Spleen (tissue), 7 donors: ENCODE data around the gene EIF4H.
A peak's percentile ranks its signal among the peaks of the same experiment; 100 is the strongest.

Source experiments
- POLR2A ChIP-seq, 3 donors: fragments of 450-650 bp; IDR thresholded peaks; one replicate each; pipeline ENCODE4 v1.5.1; 2017; ENCODE audit warnings: antibody characterized with exemption in 3 of 3, mild to moderate bottlenecking in 1 of 3
- POLR2AphosphoS5 ChIP-seq, 3 donors: sonication (generic); formaldehyde crosslinking; IDR thresholded peaks; one replicate each; pipeline ENCODE4 v1.5.1; 2017; ENCODE audit warnings: antibody characterized with exemption in 3 of 3
- TF ChIP-seq, protein P1 (sequence below), 11 experiments: fragments of 200-600 bp in 7 of 11; fragments of 450-650 bp in 4 of 11; sonication (generic) in 4 of 11; IDR thresholded peaks in 8 of 11; conservative IDR thresholded peaks in 3 of 11; 1 replicate in 7 of 11; 2 replicates in 4 of 11; pipeline versions ENCODE4 v1.4.0 to v1.8.0; 2016 to 2021; ENCODE audit warnings: antibody characterized with exemption in 11 of 11, inconsistent platforms in 4 of 11, mild to moderate bottlenecking in 1 of 11
- donor health status: DM: no; HTN: no; CAD: no; lungs with moderate emphysema.
- donor health status: DM: no; HTN: no; CAD: no.
- donor health status: DM: no; HTN: no; CAD: no.

DNA sequence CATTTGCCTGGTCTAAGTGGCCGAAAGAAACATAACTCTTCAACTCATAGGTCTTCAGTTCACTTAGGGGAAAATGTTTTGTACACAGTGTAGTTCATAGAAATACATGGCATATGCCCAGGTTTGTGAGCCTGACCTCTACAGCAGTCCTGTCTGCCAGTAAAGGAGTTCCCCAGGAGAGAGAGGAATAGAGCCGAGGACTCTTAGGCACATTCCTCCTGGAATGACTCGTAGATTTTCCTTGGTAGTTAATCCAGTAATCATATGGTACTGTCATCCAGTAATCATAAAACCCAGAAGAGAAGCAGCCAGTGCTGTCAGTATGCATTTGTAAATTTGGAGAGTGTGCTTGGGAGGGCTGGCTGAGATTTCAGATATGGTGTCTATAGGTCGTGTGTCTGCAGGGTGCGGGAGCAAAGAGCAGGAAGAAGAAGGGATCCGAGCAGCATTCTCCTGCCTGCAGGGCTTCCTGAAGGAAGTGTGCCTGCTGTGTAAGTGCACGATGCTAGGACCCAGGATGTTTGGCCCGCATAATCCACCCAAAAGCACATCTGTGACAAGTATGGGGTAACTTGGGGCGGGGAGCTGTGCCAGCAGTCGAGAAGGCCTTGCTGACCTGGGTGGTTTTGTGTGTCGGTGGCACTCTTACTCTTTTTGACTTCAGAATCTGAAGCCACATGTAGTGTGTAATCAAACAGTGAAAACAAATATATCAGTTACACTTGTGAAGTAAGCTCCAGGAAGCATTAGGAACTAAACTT, 13.9 kb downstream of the EIF4H start:
- TF ChIP-seq POLR2A (IDR thresholded peaks at IDR 0.05): no peak
- TF ChIP-seq, protein P1, sequence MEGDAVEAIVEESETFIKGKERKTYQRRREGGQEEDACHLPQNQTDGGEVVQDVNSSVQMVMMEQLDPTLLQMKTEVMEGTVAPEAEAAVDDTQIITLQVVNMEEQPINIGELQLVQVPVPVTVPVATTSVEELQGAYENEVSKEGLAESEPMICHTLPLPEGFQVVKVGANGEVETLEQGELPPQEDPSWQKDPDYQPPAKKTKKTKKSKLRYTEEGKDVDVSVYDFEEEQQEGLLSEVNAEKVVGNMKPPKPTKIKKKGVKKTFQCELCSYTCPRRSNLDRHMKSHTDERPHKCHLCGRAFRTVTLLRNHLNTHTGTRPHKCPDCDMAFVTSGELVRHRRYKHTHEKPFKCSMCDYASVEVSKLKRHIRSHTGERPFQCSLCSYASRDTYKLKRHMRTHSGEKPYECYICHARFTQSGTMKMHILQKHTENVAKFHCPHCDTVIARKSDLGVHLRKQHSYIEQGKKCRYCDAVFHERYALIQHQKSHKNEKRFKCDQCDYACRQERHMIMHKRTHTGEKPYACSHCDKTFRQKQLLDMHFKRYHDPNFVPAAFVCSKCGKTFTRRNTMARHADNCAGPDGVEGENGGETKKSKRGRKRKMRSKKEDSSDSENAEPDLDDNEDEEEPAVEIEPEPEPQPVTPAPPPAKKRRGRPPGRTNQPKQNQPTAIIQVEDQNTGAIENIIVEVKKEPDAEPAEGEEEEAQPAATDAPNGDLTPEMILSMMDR (IDR thresholded peaks at IDR 0.05 in 8 of 11, conservative IDR thresholded peaks at IDR 0.05 in 3 of 11): no peak
- TF ChIP-seq POLR2AphosphoS5 (IDR thresholded peaks at IDR 0.05): peak in 1 of 3 donors; percentile 16
